ENCODE data around the gene PCID2.

DNA sequence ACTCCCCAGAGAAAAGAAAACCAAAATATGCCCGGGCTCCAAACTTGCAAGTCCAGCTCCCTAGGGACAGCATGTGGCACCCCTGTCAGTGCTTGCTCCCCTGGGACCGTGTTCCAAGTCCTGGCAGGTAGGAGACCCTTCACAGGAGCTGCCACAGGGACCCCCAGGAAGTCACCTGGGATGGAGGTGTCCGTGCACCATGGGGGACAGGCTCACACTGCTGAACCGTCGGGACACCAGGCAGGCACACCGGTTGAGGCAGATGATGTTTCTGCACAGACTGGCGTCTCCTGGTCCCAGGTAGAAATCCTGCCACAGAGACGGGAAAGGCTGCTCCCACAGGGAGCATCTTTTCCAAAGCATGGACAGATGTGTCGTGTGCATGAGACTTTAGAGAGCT is 61.7 kb downstream of the PCID2 start:
- TF ChIP-seq ZNF564 (CRISPR knock-in tag; IDR thresholded peaks at IDR 0.05): no peak
- TF ChIP-seq JUND (CRISPR knock-in tag; IDR thresholded peaks at IDR 0.05): no peak
- no peak for TF ChIP-seq SP2 (CRISPR knock-in tag; IDR thresholded peaks at IDR 0.05)
- TF ChIP-seq, protein P1, sequence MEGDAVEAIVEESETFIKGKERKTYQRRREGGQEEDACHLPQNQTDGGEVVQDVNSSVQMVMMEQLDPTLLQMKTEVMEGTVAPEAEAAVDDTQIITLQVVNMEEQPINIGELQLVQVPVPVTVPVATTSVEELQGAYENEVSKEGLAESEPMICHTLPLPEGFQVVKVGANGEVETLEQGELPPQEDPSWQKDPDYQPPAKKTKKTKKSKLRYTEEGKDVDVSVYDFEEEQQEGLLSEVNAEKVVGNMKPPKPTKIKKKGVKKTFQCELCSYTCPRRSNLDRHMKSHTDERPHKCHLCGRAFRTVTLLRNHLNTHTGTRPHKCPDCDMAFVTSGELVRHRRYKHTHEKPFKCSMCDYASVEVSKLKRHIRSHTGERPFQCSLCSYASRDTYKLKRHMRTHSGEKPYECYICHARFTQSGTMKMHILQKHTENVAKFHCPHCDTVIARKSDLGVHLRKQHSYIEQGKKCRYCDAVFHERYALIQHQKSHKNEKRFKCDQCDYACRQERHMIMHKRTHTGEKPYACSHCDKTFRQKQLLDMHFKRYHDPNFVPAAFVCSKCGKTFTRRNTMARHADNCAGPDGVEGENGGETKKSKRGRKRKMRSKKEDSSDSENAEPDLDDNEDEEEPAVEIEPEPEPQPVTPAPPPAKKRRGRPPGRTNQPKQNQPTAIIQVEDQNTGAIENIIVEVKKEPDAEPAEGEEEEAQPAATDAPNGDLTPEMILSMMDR (CRISPR knock-in tag; IDR thresholded peaks at IDR 0.05): no peak
- TF ChIP-seq, protein P2, sequence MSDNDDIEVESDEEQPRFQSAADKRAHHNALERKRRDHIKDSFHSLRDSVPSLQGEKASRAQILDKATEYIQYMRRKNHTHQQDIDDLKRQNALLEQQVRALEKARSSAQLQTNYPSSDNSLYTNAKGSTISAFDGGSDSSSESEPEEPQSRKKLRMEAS (IDR thresholded peaks at IDR 0.05): no peak
- TF ChIP-seq, protein P3, sequence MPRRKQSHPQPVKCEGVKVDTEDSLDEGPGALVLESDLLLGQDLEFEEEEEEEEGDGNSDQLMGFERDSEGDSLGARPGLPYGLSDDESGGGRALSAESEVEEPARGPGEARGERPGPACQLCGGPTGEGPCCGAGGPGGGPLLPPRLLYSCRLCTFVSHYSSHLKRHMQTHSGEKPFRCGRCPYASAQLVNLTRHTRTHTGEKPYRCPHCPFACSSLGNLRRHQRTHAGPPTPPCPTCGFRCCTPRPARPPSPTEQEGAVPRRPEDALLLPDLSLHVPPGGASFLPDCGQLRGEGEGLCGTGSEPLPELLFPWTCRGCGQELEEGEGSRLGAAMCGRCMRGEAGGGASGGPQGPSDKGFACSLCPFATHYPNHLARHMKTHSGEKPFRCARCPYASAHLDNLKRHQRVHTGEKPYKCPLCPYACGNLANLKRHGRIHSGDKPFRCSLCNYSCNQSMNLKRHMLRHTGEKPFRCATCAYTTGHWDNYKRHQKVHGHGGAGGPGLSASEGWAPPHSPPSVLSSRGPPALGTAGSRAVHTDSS (CRISPR knock-in tag; conservative IDR thresholded peaks at IDR 0.05): no peak
- TF ChIP-seq RBFOX2 (IDR thresholded peaks at IDR 0.05; ENCODE audit: low read depth, low read length): no peak

All from HepG2 (cell line).